ENCODE results near the gene ASXL2.

ASXL2 gene

GRCh38 chr2:25685741-25686140 lies 192.5 kb downstream of the ASXL2 start:
- no peak for TF ChIP-seq ZBTB7A (IDR thresholded peaks at IDR 0.05; ENCODE audit: low read depth)
- TF ChIP-seq CEBPB (IDR thresholded peaks at IDR 0.05): no peak
- TF ChIP-seq TEAD4 (IDR thresholded peaks at IDR 0.05): no peak
- no peak for TF ChIP-seq YY1 (IDR thresholded peaks at IDR 0.05; ENCODE audit: low read depth)
- no peak for TF ChIP-seq EP300 (IDR thresholded peaks at IDR 0.05; ENCODE audit: borderline replicate concordance)
- TF ChIP-seq EGR1 (IDR thresholded peaks at IDR 0.05): no peak
- no peak for TF ChIP-seq CREB1 (IDR thresholded peaks at IDR 0.05; ENCODE audit: low read depth)
- TF ChIP-seq, protein P1, sequence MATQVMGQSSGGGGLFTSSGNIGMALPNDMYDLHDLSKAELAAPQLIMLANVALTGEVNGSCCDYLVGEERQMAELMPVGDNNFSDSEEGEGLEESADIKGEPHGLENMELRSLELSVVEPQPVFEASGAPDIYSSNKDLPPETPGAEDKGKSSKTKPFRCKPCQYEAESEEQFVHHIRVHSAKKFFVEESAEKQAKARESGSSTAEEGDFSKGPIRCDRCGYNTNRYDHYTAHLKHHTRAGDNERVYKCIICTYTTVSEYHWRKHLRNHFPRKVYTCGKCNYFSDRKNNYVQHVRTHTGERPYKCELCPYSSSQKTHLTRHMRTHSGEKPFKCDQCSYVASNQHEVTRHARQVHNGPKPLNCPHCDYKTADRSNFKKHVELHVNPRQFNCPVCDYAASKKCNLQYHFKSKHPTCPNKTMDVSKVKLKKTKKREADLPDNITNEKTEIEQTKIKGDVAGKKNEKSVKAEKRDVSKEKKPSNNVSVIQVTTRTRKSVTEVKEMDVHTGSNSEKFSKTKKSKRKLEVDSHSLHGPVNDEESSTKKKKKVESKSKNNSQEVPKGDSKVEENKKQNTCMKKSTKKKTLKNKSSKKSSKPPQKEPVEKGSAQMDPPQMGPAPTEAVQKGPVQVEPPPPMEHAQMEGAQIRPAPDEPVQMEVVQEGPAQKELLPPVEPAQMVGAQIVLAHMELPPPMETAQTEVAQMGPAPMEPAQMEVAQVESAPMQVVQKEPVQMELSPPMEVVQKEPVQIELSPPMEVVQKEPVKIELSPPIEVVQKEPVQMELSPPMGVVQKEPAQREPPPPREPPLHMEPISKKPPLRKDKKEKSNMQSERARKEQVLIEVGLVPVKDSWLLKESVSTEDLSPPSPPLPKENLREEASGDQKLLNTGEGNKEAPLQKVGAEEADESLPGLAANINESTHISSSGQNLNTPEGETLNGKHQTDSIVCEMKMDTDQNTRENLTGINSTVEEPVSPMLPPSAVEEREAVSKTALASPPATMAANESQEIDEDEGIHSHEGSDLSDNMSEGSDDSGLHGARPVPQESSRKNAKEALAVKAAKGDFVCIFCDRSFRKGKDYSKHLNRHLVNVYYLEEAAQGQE (IDR thresholded peaks at IDR 0.05; ENCODE audit: low read depth): no peak
- no peak for TF ChIP-seq TCF12 (IDR thresholded peaks at IDR 0.05; ENCODE audit: low read depth)
- TF ChIP-seq, protein P2, sequence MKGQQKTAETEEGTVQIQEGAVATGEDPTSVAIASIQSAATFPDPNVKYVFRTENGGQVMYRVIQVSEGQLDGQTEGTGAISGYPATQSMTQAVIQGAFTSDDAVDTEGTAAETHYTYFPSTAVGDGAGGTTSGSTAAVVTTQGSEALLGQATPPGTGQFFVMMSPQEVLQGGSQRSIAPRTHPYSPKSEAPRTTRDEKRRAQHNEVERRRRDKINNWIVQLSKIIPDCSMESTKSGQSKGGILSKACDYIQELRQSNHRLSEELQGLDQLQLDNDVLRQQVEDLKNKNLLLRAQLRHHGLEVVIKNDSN (IDR thresholded peaks at IDR 0.05): no peak
- TF ChIP-seq FOXM1 (IDR thresholded peaks at IDR 0.05; ENCODE audit: borderline replicate concordance, low read depth): no peak
- TF ChIP-seq, protein P3, sequence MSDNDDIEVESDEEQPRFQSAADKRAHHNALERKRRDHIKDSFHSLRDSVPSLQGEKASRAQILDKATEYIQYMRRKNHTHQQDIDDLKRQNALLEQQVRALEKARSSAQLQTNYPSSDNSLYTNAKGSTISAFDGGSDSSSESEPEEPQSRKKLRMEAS (IDR thresholded peaks at IDR 0.05): no peak
- no peak for TF ChIP-seq NFIC (IDR thresholded peaks at IDR 0.05)

DNA sequence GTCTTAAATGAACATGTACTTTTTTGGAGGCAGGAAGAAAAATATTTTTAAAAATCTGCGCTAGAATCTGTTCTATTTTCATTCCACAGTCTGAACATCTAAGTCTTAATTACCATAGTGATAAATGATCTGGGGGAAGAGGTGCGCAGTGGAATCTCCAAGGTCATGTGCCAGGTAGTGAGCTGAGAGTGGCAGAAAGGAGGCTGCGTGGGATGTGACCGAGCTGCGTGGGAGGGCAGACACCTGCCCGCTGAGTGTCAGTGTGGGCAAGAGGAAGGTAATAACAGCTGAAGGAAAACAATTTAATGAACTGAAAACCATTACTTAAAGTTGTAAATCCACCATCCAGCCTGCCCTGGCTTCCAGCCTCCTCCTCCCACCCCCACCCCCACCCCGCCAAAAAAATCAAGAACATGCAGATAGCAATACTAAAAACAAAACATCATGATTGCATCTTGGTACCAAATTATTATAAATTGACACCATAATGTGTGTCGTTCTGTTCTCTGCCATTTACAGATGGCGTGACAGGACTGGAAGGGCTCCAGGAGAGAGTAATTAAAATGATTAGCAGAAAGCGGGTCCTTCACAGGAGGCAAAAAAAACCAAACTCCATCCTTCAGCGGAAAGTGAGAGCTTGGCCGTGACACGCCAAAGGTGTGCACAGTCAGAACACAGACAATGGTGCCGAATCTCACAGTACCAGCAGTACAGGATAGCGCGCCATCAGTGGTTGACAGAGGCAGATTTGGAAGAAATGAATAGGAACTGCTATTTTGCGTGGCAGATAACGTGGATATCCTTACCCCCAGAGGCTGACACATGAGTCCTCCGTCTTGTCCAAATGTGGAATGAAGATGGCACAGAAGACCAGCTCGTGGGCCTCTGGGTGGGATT lies 193.5 kb downstream of the ASXL2 start:
- no peak for TF ChIP-seq TCF12 (IDR thresholded peaks at IDR 0.05; ENCODE audit: low read depth)
- no peak for TF ChIP-seq CREB1 (IDR thresholded peaks at IDR 0.05; ENCODE audit: low read depth)
- TF ChIP-seq FOXM1 (IDR thresholded peaks at IDR 0.05; ENCODE audit: borderline replicate concordance, low read depth): no peak
- no peak for TF ChIP-seq TEAD4 (IDR thresholded peaks at IDR 0.05)
- TF ChIP-seq ZBTB7A (IDR thresholded peaks at IDR 0.05; ENCODE audit: low read depth): no peak
